A673 (cell line): Measurements from ENCODE around the gene CYP4F2. TPM values are rescaled to one million over a fixed set of nuclear protein-coding genes. Genes with fewer than 3 reads are reported as not detected.
"Not testable (repeated sequence)": the region's sequence is repeated elsewhere in the genome, so short reads cannot be mapped to it uniquely, and the experiment has no call there.

Experiments used
- BruUV-seq: library from RNA; stranded (reverse); fragments of 400-500 nt; replicated peaks from 2 replicates; lab custom pipeline; 2021; lab: Mats Ljungman, UMichigan
- CTCF ChIA-PET: fragments of 300-600 bp; sonication (Branson Sonifier 250); formaldehyde crosslinking; loops from one replicate; lab custom pipeline; 2022; ENCODE audit warnings: antibody characterized with exemption; lab: Charles Lee
- POLR2A ChIA-PET: fragments of 300-600 bp; sonication (Branson Sonifier 250); formaldehyde crosslinking; loops from one replicate; lab custom pipeline; 2022; ENCODE audit warnings: antibody characterized with exemption; ENCODE audit not compliant: low non-redundant PET; lab: Charles Lee
- DNase-seq: peaks from one replicate; pipeline ENCODE4 v3.0.0-alpha.2; 2015; ENCODE audit warnings: low spot score
- H3K27ac ChIP-seq: fragments of 200-600 bp; sonication (generic); 2 replicates; pipeline ENCODE4 v1.5.1; 2016; ENCODE audit warnings: mixed run types, low read depth, mild to moderate bottlenecking, mixed read lengths, antibody characterized with exemption, low read length; ENCODE audit not compliant: poor library complexity, severe bottlenecking
- H3K27me3 ChIP-seq: fragments of 200-600 bp; sonication (generic); replicated peaks from 2 replicates; pipeline ENCODE4 v1.6.1; 2017; ENCODE audit warnings: mixed run types, low read depth, mild to moderate bottlenecking, mixed read lengths, antibody characterized with exemption, low read length; ENCODE audit not compliant: insufficient read depth, poor library complexity
- H3K36me3 ChIP-seq: fragments of 200-600 bp; sonication (generic); 2 replicates; pipeline ENCODE4 v1.6.1; 2016; ENCODE audit warnings: mixed run types, mild to moderate bottlenecking, mixed read lengths, antibody characterized with exemption, low read length; ENCODE audit not compliant: insufficient read depth, poor library complexity, severe bottlenecking
- H3K4me1 ChIP-seq: fragments of 200-600 bp; sonication (generic); 2 replicates; pipeline ENCODE4 v1.6.1; 2017; ENCODE audit warnings: mixed run types, mild to moderate bottlenecking, mixed read lengths, antibody characterized with exemption, low read length; ENCODE audit not compliant: insufficient read depth, poor library complexity, severe bottlenecking
- H3K4me3 ChIP-seq: fragments of 200-600 bp; sonication (generic); 2 replicates; pipeline ENCODE4 v1.5.1; 2016; ENCODE audit warnings: low read depth, mixed run types, mild to moderate bottlenecking, mixed read lengths, low read length; ENCODE audit not compliant: poor library complexity, severe bottlenecking
- H3K9me3 ChIP-seq: fragments of 200-600 bp; sonication (generic); 2 replicates; pipeline ENCODE4 v1.6.1; 2016; ENCODE audit warnings: mixed run types, low read depth, mild to moderate bottlenecking, mixed read lengths, antibody characterized with exemption, low read length; ENCODE audit not compliant: poor library complexity, severe bottlenecking
- CTCF ChIP-seq: fragments of 300-800, 200-600 bp; sonication (generic); conservative IDR thresholded peaks from 2 replicates; pipeline ENCODE4 v1.5.1; 2017; ENCODE audit warnings: low read depth, mild to moderate bottlenecking, antibody characterized with exemption, low read length, moderate library complexity, mixed read lengths
- EZH2 ChIP-seq: fragments of 200-600 bp; sonication (generic); IDR thresholded peaks from 2 replicates; pipeline ENCODE4 v1.6.1; 2017; ENCODE audit warnings: borderline replicate concordance, low read depth, mild to moderate bottlenecking, mixed read lengths, antibody characterized with exemption, low read length; ENCODE audit not compliant: poor library complexity, severe bottlenecking
- intact Hi-C: fragments of 100-400 bp; cut with micrococcal nuclease; formaldehyde crosslinking; loops from one replicate; pipeline ENCODE4 v1.10.0; 2022; ENCODE audit not compliant: unreplicated experiment
- total RNA-seq: library from RNA; stranded (reverse); gene quantifications from 2 replicates; pipeline ENCODE4 v1.2.3, GENCODE V29; 2021

The CYP4F2 gene
- total RNA-seq, 1 experiment from 2014 or later, result not detected

GRCh38 chr19:15841875-15842569, 55.9 kb downstream of the CYP4F2 start:
- no TSS peak for BruUV-seq
- no peaks in the 10 kb centered on the region for H3K9me3 ChIP-seq
- DNase-seq, result no peak

GRCh38 chr19:15840833-15841232, 57.0 kb downstream of the CYP4F2 start:
- H3K9me3 ChIP-seq, result no peaks in the 10 kb centered on the region
- no peak for TF ChIP-seq EZH2
- TF ChIP-seq CTCF, result no peak
- no peak overlapping the region for H3K27ac ChIP-seq
- ChIA-PET POLR2A (no interaction called here), CTCF (interaction anchor here (0.6 kb wide), 1 partner anchor 179 kb away, joined by 3 read pairs; no protein-coding TSS in a partner anchor)
- peaks cover 4% of the 10 kb centered on the region for H3K4me1 ChIP-seq
- DNase-seq, result no peak
- no peak overlapping the region for H3K4me3 ChIP-seq
- H3K27me3 ChIP-seq, result peaks cover 6% of the 10 kb centered on the region
- no peaks in the 10 kb centered on the region for H3K36me3 ChIP-seq
- intact Hi-C loops, result no loop called here
- no TSS peak for BruUV-seq

More at GRCh38 chr19:15841875-15842569, 55.9 kb downstream of the CYP4F2 start:
- ChIA-PET CTCF (no interaction called here), POLR2A (no interaction called here)
- Histone ChIP-seq H3K4me1 (no peaks in the 10 kb centered on the region), H3K36me3 (no peaks in the 10 kb centered on the region), H3K27me3 (peaks cover 6% of the 10 kb centered on the region), H3K4me3 (no peak overlapping the region), H3K27ac (no peak overlapping the region)
- TF ChIP-seq EZH2 (no peak), CTCF (peak; percentile 39; the same call in 1 of the 2 replicates)
- intact Hi-C loops, result no loop called here

- H3K4me3 ChIP-seq, H3K9me3 ChIP-seq, BruUV-seq, H3K36me3 ChIP-seq, POLR2A ChIA-PET, H3K27me3 ChIP-seq, intact Hi-C loops, CTCF ChIA-PET, DNase-seq, H3K27ac ChIP-seq, H3K4me1 ChIP-seq: not testable (repeated sequence)
These were observed 58.0 kb downstream of the CYP4F2 start for GRCh38 chr19:15839888-15840287.

GRCh38 chr19:15838351-15838750, 59.5 kb downstream of the CYP4F2 start:
- DNase-seq, result no peak
- intact Hi-C loops, result no loop called here
- no peak overlapping the region for H3K27ac ChIP-seq
- H3K27me3 ChIP-seq, result no peaks in the 10 kb centered on the region
- CTCF ChIA-PET, result no interaction called here
- H3K9me3 ChIP-seq, result no peaks in the 10 kb centered on the region
- no peak overlapping the region for H3K4me3 ChIP-seq
- POLR2A ChIA-PET, result no interaction called here
- TF ChIP-seq CTCF, result no peak
- no peak for TF ChIP-seq EZH2
- H3K36me3 ChIP-seq, result no peaks in the 10 kb centered on the region
- peaks cover 4% of the 10 kb centered on the region for H3K4me1 ChIP-seq
- BruUV-seq, result no TSS peak
